Adrenal gland (tissue), 5 donors: ENCODE measurements around the gene IL12RB2.

ENCODE experiments used
- CTCF ChIP-seq, 6 experiments: fragments of 450-650 bp in 4 of 6; fragments of 200-600 bp in 2 of 6; sonication (generic) in 1 of 6; IDR thresholded peaks; 1 replicate in 5 of 6; 2 replicates in 1 of 6; pipeline versions ENCODE4 v1.5.1 to v1.8.0; 2016 to 2021; ENCODE audit warnings: antibody characterized with exemption in 6 of 6, mild to moderate bottlenecking in 2 of 6, moderate library complexity in 1 of 6
- POLR2A ChIP-seq, 2 donors: fragments of 450-650 bp; IDR thresholded peaks; one replicate each; pipeline ENCODE4 v1.6.1; 2017; ENCODE audit warnings: antibody characterized with exemption in 2 of 2, mild to moderate bottlenecking in 2 of 2, moderate library complexity in 1 of 2
- donor health status: DM: no; HTN: no; CAD: no.

GRCh38 chr1:67408148-67408547 lies 100.5 kb downstream of the IL12RB2 start:
- no peak for TF ChIP-seq POLR2A (IDR thresholded peaks at IDR 0.05)
- no peak for TF ChIP-seq CTCF (IDR thresholded peaks at IDR 0.05)
